ENCODE results near the gene HTT.

DNA sequence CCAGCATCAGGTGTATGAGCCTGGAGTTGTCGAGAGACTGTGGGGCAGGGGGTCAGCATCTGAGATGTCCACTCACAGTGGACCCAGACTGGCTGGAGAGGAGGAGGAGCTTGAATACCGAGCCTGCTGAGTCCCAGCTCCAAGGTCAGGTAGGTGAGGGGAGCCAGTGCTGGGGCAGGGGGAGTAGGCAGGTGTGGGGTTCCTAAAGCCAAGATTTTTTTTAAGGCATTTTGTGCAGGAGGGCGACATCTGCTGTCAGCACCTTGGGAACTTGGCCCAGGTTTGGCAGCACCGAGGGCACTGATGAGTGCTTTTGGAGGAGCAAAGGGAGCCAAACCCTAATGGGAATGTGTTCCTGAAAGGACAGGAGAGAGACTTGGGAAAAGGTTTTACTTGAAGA lies 110.2 kb downstream of the HTT start:
- TF ChIP-seq, protein P1, sequence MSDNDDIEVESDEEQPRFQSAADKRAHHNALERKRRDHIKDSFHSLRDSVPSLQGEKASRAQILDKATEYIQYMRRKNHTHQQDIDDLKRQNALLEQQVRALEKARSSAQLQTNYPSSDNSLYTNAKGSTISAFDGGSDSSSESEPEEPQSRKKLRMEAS (IDR thresholded peaks at IDR 0.05), result no peak
- TF ChIP-seq, protein P2, sequence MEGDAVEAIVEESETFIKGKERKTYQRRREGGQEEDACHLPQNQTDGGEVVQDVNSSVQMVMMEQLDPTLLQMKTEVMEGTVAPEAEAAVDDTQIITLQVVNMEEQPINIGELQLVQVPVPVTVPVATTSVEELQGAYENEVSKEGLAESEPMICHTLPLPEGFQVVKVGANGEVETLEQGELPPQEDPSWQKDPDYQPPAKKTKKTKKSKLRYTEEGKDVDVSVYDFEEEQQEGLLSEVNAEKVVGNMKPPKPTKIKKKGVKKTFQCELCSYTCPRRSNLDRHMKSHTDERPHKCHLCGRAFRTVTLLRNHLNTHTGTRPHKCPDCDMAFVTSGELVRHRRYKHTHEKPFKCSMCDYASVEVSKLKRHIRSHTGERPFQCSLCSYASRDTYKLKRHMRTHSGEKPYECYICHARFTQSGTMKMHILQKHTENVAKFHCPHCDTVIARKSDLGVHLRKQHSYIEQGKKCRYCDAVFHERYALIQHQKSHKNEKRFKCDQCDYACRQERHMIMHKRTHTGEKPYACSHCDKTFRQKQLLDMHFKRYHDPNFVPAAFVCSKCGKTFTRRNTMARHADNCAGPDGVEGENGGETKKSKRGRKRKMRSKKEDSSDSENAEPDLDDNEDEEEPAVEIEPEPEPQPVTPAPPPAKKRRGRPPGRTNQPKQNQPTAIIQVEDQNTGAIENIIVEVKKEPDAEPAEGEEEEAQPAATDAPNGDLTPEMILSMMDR (IDR thresholded peaks at IDR 0.05; ENCODE audit: low read depth, low read length, missing input control), result no peak
- no peak for TF ChIP-seq JUND (IDR thresholded peaks at IDR 0.05)
